Measurements from ENCODE around the gene BLMH.

DNA sequence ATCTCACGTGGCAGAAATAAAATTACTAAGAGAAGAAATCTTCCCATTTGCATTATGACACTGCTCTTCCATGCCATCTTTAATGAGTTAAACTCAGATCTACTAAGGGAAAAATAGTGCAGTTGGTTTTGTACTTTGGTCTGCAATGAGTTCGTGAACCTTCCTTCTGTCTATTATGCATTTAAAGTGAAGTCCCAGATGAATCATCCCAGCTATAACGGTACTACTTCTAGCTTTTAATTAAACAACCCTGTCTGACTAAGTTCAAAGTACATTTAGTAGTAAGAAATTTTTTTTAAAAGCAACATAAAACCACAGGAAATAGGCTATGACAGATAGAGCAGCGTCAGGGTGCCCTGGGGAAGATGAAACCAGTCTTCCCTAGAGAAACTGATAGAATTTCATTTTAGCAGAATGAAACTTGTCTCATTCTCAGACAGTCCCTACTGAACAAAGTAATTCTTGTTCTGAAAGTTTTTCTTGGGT, 40.4 kb upstream of the BLMH start:
- TF ChIP-seq TAF1 (conservative IDR thresholded peaks at IDR 0.05): no peak
- TF ChIP-seq, protein P1, sequence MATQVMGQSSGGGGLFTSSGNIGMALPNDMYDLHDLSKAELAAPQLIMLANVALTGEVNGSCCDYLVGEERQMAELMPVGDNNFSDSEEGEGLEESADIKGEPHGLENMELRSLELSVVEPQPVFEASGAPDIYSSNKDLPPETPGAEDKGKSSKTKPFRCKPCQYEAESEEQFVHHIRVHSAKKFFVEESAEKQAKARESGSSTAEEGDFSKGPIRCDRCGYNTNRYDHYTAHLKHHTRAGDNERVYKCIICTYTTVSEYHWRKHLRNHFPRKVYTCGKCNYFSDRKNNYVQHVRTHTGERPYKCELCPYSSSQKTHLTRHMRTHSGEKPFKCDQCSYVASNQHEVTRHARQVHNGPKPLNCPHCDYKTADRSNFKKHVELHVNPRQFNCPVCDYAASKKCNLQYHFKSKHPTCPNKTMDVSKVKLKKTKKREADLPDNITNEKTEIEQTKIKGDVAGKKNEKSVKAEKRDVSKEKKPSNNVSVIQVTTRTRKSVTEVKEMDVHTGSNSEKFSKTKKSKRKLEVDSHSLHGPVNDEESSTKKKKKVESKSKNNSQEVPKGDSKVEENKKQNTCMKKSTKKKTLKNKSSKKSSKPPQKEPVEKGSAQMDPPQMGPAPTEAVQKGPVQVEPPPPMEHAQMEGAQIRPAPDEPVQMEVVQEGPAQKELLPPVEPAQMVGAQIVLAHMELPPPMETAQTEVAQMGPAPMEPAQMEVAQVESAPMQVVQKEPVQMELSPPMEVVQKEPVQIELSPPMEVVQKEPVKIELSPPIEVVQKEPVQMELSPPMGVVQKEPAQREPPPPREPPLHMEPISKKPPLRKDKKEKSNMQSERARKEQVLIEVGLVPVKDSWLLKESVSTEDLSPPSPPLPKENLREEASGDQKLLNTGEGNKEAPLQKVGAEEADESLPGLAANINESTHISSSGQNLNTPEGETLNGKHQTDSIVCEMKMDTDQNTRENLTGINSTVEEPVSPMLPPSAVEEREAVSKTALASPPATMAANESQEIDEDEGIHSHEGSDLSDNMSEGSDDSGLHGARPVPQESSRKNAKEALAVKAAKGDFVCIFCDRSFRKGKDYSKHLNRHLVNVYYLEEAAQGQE (IDR thresholded peaks at IDR 0.05): no peak
- TF ChIP-seq, protein P2, sequence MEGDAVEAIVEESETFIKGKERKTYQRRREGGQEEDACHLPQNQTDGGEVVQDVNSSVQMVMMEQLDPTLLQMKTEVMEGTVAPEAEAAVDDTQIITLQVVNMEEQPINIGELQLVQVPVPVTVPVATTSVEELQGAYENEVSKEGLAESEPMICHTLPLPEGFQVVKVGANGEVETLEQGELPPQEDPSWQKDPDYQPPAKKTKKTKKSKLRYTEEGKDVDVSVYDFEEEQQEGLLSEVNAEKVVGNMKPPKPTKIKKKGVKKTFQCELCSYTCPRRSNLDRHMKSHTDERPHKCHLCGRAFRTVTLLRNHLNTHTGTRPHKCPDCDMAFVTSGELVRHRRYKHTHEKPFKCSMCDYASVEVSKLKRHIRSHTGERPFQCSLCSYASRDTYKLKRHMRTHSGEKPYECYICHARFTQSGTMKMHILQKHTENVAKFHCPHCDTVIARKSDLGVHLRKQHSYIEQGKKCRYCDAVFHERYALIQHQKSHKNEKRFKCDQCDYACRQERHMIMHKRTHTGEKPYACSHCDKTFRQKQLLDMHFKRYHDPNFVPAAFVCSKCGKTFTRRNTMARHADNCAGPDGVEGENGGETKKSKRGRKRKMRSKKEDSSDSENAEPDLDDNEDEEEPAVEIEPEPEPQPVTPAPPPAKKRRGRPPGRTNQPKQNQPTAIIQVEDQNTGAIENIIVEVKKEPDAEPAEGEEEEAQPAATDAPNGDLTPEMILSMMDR (IDR thresholded peaks at IDR 0.05; ENCODE audit: low read depth, low read length, missing input control): no peak
- peak; percentile 43 to 51 for TF ChIP-seq RXRA (IDR thresholded peaks at IDR 0.05)
- TF ChIP-seq, protein P3, sequence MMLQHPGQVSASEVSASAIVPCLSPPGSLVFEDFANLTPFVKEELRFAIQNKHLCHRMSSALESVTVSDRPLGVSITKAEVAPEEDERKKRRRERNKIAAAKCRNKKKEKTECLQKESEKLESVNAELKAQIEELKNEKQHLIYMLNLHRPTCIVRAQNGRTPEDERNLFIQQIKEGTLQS (IDR thresholded peaks at IDR 0.05): no peak
- TF ChIP-seq RAD21 (IDR thresholded peaks at IDR 0.05): peak in 1 of 2 donors; percentile 28
- TF ChIP-seq, protein P4, sequence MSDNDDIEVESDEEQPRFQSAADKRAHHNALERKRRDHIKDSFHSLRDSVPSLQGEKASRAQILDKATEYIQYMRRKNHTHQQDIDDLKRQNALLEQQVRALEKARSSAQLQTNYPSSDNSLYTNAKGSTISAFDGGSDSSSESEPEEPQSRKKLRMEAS (IDR thresholded peaks at IDR 0.05): no peak
- TF ChIP-seq NR2F2 (IDR thresholded peaks at IDR 0.05): no peak
- TF ChIP-seq GABPA (IDR thresholded peaks at IDR 0.05 in 1 of 2, conservative IDR thresholded peaks at IDR 0.05 in 1 of 2): no peak
- peak; percentile 54 for TF ChIP-seq SP1 (IDR thresholded peaks at IDR 0.05)
- TF ChIP-seq FOXA2 (IDR thresholded peaks at IDR 0.05): no peak
- peak; percentile 63 to 71 for TF ChIP-seq JUND (IDR thresholded peaks at IDR 0.05)
